NT2/D1 (cell line): ENCODE results near the gene RC3H2.

Source experiments
- DNase-seq: peaks from one replicate; pipeline ENCODE4 v3.0.0-alpha.2; 2011; ENCODE audit warnings: low read depth, low spot score
- H3K27me3 ChIP-seq: 2 replicates; pipeline ENCODE4 v1.6.0; 2011; ENCODE audit warnings: mild to moderate bottlenecking; ENCODE audit not compliant: insufficient read length, insufficient read depth
- H3K36me3 ChIP-seq: 2 replicates; pipeline ENCODE4 v1.6.1; 2011; ENCODE audit warnings: mild to moderate bottlenecking, low read length, mixed read lengths; ENCODE audit not compliant: insufficient read depth, insufficient read length
- H3K4me1 ChIP-seq: 2 replicates; pipeline ENCODE4 v1.5.1; 2011; ENCODE audit not compliant: insufficient read depth, insufficient read length
- H3K4me3 ChIP-seq: 2 replicates; pipeline ENCODE4 v1.5.1; 2011; ENCODE audit warnings: low read depth; ENCODE audit not compliant: insufficient read length
- H3K9ac ChIP-seq: 2 replicates; pipeline ENCODE4 v1.6.0; 2011; ENCODE audit warnings: low read depth; ENCODE audit not compliant: insufficient read length
- H3K9me3 ChIP-seq: 2 replicates; pipeline ENCODE4 v1.5.1; 2011; ENCODE audit warnings: mild to moderate bottlenecking, low read length; ENCODE audit not compliant: insufficient read depth
- SUZ12 ChIP-seq: IDR thresholded peaks from 2 replicates; pipeline ENCODE4 v1.6.1; 2011; ENCODE audit not compliant: insufficient read length, insufficient read depth; ENCODE audit errors: extremely low read depth
- YY1 ChIP-seq: IDR thresholded peaks from 2 replicates; pipeline ENCODE4 v1.6.1; 2011; ENCODE audit not compliant: insufficient read length, insufficient read depth
- ZNF274 ChIP-seq: IDR thresholded peaks from 2 replicates; pipeline ENCODE4 v1.6.1; 2011; ENCODE audit warnings: mild to moderate bottlenecking, low read depth, low read length

Gene RC3H2

DNA sequence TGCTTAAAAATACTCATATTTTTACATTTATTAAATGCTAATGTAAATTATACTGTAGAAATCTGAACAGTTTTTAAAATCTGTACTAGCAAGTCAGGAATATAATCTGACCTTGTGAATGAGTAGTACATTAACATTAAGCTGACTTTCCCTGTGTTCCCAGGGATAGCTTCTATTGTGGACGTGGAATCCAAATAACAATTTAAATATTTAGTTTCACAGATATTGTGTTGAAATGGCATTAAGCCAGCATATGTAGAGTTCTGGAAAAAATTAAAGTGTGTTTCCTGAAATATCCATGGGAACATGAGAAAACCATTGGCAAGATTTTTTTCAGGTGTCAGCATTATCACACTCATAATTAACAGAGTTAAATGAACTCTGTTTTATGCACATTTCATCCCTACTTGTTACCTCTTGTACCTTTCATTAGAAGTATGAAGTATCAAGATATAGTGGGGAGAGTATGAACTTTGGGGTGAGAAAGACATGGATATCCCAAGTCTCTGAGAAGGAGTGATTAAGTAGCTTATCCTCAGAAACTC is 41.4 kb upstream of the RC3H2 start:
- no peak overlapping the region for H3K9ac ChIP-seq
- peaks cover 18% of the 10 kb centered on the region for H3K36me3 ChIP-seq
- H3K4me3 ChIP-seq, result no peak overlapping the region
- DNase-seq, result no peak
- H3K9me3 ChIP-seq, result no peaks in the 10 kb centered on the region
- no peaks in the 10 kb centered on the region for H3K4me1 ChIP-seq
- H3K27me3 ChIP-seq, result no peaks in the 10 kb centered on the region
- TF ChIP-seq ZNF274 (no peak), YY1 (no peak), SUZ12 (no peak)

DNA sequence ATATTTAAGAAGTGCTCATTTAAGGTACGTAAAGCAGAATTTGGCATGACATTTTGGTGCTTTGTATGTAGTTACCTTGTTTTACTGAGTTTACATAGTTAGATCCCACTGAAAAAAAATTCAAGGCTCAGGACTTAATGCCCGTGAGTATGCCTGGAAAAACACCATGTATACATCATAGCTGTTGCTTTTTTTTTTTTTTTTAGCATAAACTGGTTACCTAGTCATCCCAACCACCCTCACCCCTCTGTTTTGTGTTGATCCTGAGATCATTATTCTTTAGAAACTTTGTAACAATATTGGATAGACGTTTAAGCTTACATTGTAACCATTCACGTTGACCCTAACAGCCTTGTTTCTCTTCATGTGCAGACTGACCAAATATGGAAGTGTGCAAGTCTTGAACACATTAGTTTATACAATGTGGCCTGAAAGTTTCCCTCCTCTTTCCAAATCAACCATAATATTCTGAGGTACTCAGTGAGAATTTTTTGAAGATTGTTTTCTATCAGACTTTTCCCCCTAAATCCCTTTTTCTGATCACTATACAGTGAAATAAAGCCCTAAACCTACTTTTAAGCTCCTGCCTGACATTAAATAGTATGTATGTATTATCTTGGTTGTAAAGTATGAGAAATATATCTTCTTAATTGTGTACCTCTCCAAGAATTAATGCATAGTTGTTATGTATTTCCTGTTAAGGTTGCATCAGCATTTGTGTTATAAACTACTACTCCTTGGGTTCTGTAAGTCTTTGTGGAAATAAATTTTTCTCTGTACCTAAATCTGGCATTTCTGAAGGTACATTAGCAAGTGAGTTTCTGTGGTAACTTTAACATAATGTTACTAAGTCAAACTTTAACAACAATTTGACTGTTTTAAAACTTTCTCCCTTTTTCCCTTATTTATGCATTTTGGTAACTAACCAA is 40.1 kb upstream of the RC3H2 start:
- peaks cover 18% of the 10 kb centered on the region for H3K36me3 ChIP-seq
- TF ChIP-seq ZNF274 (no peak), YY1 (no peak), SUZ12 (no peak)
- no peak overlapping the region for H3K4me3 ChIP-seq
- no peaks in the 10 kb centered on the region for H3K9me3 ChIP-seq
- no peaks in the 10 kb centered on the region for H3K27me3 ChIP-seq
- DNase-seq, result no peak
- H3K4me1 ChIP-seq, result no peaks in the 10 kb centered on the region
- H3K9ac ChIP-seq, result no peak overlapping the region

DNA sequence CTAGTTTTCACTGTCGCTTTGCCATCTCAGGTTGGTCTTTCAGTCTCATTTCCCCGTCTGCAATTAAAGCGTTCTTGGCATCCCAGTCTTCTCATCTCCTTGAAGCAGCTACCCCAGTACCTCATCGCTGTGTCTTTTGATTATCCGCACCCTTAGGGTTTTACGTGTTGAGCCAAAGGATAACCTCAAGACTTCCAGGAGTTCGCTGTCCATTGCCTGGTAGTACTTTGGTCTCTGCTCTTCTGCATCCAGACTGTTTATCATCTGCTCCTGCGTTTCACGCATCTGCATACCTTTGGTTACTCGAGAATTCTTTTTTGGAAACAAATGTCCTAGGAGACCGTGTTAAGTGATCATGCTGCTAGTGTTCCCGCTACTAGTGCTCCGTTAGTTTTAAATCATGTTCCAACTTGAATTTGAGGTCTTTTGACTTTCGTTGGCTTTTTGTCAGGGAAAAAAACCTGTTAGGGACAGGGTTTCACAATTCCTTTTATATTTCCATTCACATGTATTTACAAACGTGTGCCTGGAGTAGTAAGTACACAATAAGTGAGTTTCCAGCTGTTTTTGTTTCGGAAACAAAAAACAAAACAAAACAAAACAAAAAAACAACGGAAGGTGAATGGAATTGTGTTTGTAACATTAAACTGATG is 36.5 kb upstream of the RC3H2 start:
- Histone ChIP-seq H3K9ac (peak overlapping the region; percentile 89), H3K9me3 (no peaks in the 10 kb centered on the region), H3K4me1 (no peaks in the 10 kb centered on the region), H3K36me3 (peaks cover 46% of the 10 kb centered on the region), H3K27me3 (no peaks in the 10 kb centered on the region), H3K4me3 (peak overlapping the region; percentile 73)
- DNase-seq, result no peak
- TF ChIP-seq SUZ12, result no peak

DNA sequence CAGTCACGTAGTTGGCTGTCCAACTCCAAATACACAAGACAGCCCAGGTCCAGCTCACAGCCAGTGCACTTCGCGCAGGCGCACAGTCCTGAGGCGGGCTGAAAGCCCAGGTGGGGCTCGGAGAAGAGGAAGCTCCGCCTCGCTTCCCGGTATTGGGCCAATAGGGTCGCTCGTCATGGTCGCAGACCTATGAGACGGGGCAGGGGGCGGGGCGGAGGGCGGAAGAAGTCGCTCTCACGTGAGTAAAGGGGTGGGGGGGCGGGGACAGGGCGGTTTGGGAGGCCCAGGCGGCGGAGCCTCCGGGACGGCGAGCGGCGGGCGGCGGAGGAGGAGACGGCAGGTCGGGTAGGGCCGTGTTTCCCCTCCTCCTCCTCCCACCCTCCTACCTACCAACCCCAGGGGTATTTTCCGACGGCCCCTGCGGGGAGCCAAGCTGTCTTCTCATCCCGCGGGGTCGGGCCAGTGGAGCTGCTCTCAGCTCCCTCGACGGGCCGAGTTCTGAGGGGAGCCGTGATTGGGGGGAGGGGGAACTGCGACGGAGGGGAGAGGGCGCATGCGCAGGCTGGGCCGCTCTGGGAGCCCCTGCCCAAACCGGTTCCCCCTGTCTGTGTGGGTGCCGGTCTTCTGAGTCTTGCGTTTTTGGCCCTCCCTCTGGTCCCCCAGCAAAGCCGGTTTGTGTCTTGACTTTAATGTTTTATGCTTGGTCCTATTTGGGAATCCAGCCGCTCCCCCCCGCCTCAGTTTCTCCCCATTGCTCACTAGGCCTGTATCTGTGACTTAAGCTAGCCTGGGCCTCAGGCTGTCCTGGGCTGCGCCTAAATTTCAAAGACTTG is 35.8 kb upstream of the RC3H2 start, which contains the start of gene RABGAP1:
RABGAP1 (plus strand) TSS at position 272 of the 833 bp plus-strand sequence. CDS start 16,040 bp downstream, outside the sequence.
- peak; percentile 97 for DNase-seq
- H3K36me3 ChIP-seq, result peaks cover 52% of the 10 kb centered on the region

DNA sequence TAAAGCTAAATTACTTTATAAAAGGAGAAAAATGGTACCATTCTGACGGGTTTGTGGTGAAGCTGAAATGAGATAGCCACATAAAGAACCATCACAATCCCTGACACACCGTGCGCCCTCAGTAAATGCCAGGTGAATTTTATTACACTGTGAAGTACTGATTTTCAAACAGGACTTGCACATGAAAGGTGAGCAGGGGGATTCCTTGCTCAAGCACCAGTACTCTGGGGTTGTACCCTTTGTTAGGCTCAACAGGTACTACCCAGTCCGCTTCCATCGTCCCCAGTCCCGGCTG is 35.2 kb upstream of the RC3H2 start:
- DNase-seq, result no peak
- no peaks in the 10 kb centered on the region for H3K9me3 ChIP-seq
- peak overlapping the region; percentile 27 for H3K4me3 ChIP-seq
- H3K9ac ChIP-seq, result peak overlapping the region; percentile 69
- H3K4me1 ChIP-seq, result no peaks in the 10 kb centered on the region
- no peaks in the 10 kb centered on the region for H3K27me3 ChIP-seq
- TF ChIP-seq YY1 (no peak), SUZ12 (no peak), ZNF274 (no peak)
- H3K36me3 ChIP-seq, result peaks cover 50% of the 10 kb centered on the region

More for the DNA sequence above, 35.8 kb upstream of the RC3H2 start, which contains the start of gene RABGAP1:
- Histone ChIP-seq H3K4me1 (no peaks in the 10 kb centered on the region), H3K27me3 (no peaks in the 10 kb centered on the region), H3K9ac (peak within 1 kb of the TSS; percentile 89), H3K9me3 (no peaks in the 10 kb centered on the region), H3K4me3 (peak within 1 kb of the TSS; percentile 73)
- TF ChIP-seq SUZ12, result no peak
- TF ChIP-seq ZNF274, result no peak
- TF ChIP-seq YY1, result no peak

DNA sequence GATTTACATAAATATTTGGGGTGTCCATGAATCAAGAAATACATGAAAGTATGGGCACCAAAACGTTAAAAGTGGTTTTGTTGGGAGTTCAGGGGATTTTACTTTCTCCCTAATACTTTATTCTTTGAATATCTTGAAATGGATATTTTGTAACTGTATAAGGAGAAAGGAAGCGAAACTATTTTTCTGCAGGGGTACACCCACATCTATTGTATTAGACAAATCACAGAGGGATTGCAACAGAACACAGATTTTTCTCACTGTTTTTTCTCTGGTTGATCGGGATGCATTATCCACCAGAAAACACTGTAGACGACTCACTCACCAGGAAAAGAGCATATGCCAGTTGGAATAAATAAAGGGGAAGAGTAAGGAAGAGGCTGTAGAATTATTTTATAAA is 34.4 kb upstream of the RC3H2 start:
- H3K4me1 ChIP-seq, result no peaks in the 10 kb centered on the region
- H3K4me3 ChIP-seq, result no peak overlapping the region
- DNase-seq, result no peak
- peaks cover 46% of the 10 kb centered on the region for H3K36me3 ChIP-seq
- H3K9ac ChIP-seq, result no peak overlapping the region
- H3K9me3 ChIP-seq, result no peaks in the 10 kb centered on the region
- TF ChIP-seq YY1 (no peak), SUZ12 (no peak), ZNF274 (no peak)
- H3K27me3 ChIP-seq, result no peaks in the 10 kb centered on the region
